ENCODE data around the gene ASIC1. TPM values are rescaled to one million over a fixed set of nuclear protein-coding genes. Genes with fewer than 3 reads are reported as not detected.

The ASIC1 gene
- total and polyA plus RNA-seq, 7 donors: 0.20 to 0.82 (median 0.32) TPM

- Histone ChIP-seq H3K27me3 (ENCODE audit: insufficient read depth in 3 of 3, low read length in 2 of 3) (peaks cover 0 to 45% (median 2%) of the 10 kb centered on the region in 3 donors), H3K27ac (no peak overlapping the region), H3K9me3 (no peaks in the 10 kb centered on the region), H3K4me1 (no peaks in the 10 kb centered on the region), H3K4me3 (no peak overlapping the region), H3K36me3 (ENCODE audit: insufficient read depth in 1 of 2, low read depth in 1 of 2) (no peaks in the 10 kb centered on the region)
- ATAC-seq: no peak
- intact Hi-C loops (cut with DNase I): no loop called here
- no peak for DNase-seq
- TF ChIP-seq CTCF (IDR thresholded peaks at IDR 0.05): no peak
Measured at GRCh38 chr12:50052544-50052943, 4.9 kb upstream of the ASIC1 start.

GRCh38 chr12:50052964-50053363 is 4.4 kb upstream of the ASIC1 start:
- Histone ChIP-seq H3K27ac (no peak overlapping the region), H3K36me3 (ENCODE audit: insufficient read depth in 1 of 2, low read depth in 1 of 2) (no peaks in the 10 kb centered on the region), H3K27me3 (ENCODE audit: insufficient read depth in 3 of 3, low read length in 2 of 3) (peaks cover 0 to 45% (median 2%) of the 10 kb centered on the region in 3 donors), H3K4me1 (no peaks in the 10 kb centered on the region), H3K4me3 (no peak overlapping the region), H3K9me3 (no peaks in the 10 kb centered on the region)
- no peak for TF ChIP-seq CTCF (IDR thresholded peaks at IDR 0.05)
- intact Hi-C loops (cut with DNase I): no loop called here
- DNase-seq (no peak), ATAC-seq (no peak)
- WGBS, 3 donors: 90% methylated on average over 7 of the region's 7 CpGs

GRCh38 chr12:50053583-50053982 is 3.8 kb upstream of the ASIC1 start:
- DNase-seq (no peak), ATAC-seq (no peak)
- Histone ChIP-seq H3K36me3 (ENCODE audit: insufficient read depth in 1 of 2, low read depth in 1 of 2) (no peaks in the 10 kb centered on the region), H3K27me3 (ENCODE audit: insufficient read depth in 3 of 3, low read length in 2 of 3) (peaks cover 0 to 44% (median 2%) of the 10 kb centered on the region in 3 donors), H3K4me1 (no peaks in the 10 kb centered on the region), H3K27ac (no peak overlapping the region), H3K9me3 (no peaks in the 10 kb centered on the region), H3K4me3 (no peak overlapping the region)
- WGBS, 3 donors: 71 to 92% (median 83%) methylated on average over 1 of the region's 1 CpG
- intact Hi-C loops (cut with DNase I): no loop called here
- no peak for TF ChIP-seq CTCF (IDR thresholded peaks at IDR 0.05)

GRCh38 chr12:50055831-50056638 is 1.4 kb upstream of the ASIC1 start:
- 17 to 22% (median 20%) methylated on average over 17 of the region's 17 CpGs for whole genome bisulfite sequencing, 3 donors
- ATAC-seq: peak; percentile 66 to 81 (median 70)
- H3K27ac ChIP-seq: no peak overlapping the region
- H3K36me3 ChIP-seq (ENCODE audit: insufficient read depth in 1 of 2, low read depth in 1 of 2): no peaks in the 10 kb centered on the region
- DNase-seq: no peak
- peak; percentile 85 for TF ChIP-seq CTCF (IDR thresholded peaks at IDR 0.05)
- peak overlapping the region; percentile 39 for H3K4me3 ChIP-seq
- H3K4me1 ChIP-seq: no peaks in the 10 kb centered on the region
- peaks cover 0 to 33% (median 2%) of the 10 kb centered on the region in 3 donors for H3K27me3 ChIP-seq (ENCODE audit: insufficient read depth in 3 of 3, low read length in 2 of 3)
- H3K9me3 ChIP-seq: no peaks in the 10 kb centered on the region
- intact Hi-C loops (cut with DNase I): loop anchor here (5.0 kb wide), 3 partner anchors 84 to 279 kb away; partner anchors contain the start of gene AQP6 (in 1 of the 2)
